Ascending aorta (tissue), 2 donors: ENCODE results near the gene HSDL2. TPM values are rescaled to one million over a fixed set of nuclear protein-coding genes. Genes with fewer than 3 reads are reported as not detected.

Experiments
- DNase-seq, 2 donors: peaks; one replicate each; pipeline ENCODE4 v3.0.0-alpha.2; 2019; ENCODE audit warnings: low spot score in 2 of 2
- H3K27ac ChIP-seq, 2 donors: fragments of 200-600 bp; sonication (generic); one replicate each; pipeline ENCODE4 v1.5.1; 2016 to 2017; ENCODE audit warnings: mild to moderate bottlenecking in 1 of 2
- H3K27me3 ChIP-seq: fragments of 200-600 bp; sonication (generic); one replicate; pipeline ENCODE4 v1.5.1; 2017
- H3K36me3 ChIP-seq, 2 donors: fragments of 200-600 bp; sonication (generic); one replicate each; pipeline ENCODE4 v1.5.1; 2016
- H3K4me1 ChIP-seq, 2 donors: fragments of 200-600 bp; sonication (generic); one replicate each; pipeline ENCODE4 v1.5.1; 2016 to 2017; ENCODE audit warnings: mild to moderate bottlenecking in 1 of 2
- H3K4me3 ChIP-seq, 2 donors: fragments of 200-600 bp; sonication (generic); one replicate each; pipeline ENCODE4 v1.5.1; 2016 to 2017; ENCODE audit warnings: mild to moderate bottlenecking in 1 of 2
- H3K9me3 ChIP-seq, 2 donors: fragments of 200-600 bp; sonication (generic); one replicate each; pipeline ENCODE4 v1.5.1; 2016
- intact Hi-C: fragments of 100-400 bp; cut with DNase I; formaldehyde crosslinking; loops from one replicate; pipeline ENCODE4 v1.15.1; 2023
- total RNA-seq: library from RNA; depleted of rRNA; stranded (reverse); fragments of >200 nt; gene quantifications from one replicate; pipeline ENCODE4 v1.1.0, GENCODE V29; 2016
- TF ChIP-seq, protein P1 (sequence below), 3 experiments: fragments of 200-600 bp in 2 of 3; fragments of 450-650 bp in 1 of 3; sonication (generic) in 2 of 3; IDR thresholded peaks; one replicate each; pipeline ENCODE4 v1.5.1; 2016 to 2019; ENCODE audit warnings: antibody characterized with exemption in 3 of 3, mild to moderate bottlenecking in 1 of 3, moderate library complexity in 1 of 3

The HSDL2 gene
- total RNA-seq, 1 donor from 2014 or later, result 18.6 TPM

- Histone ChIP-seq H3K27me3 (no peaks in the 10 kb centered on the region), H3K4me1 (no peaks in the 10 kb centered on the region), H3K27ac (no peak overlapping the region), H3K9me3 (peaks cover 0 to 3% of the 10 kb centered on the region in 2 donors), H3K4me3 (no peak overlapping the region), H3K36me3 (peaks cover 7 to 31% of the 10 kb centered on the region in 2 donors)
- intact Hi-C loops, result no loop called here
- DNase-seq, result no peak
- TF ChIP-seq, protein P1, sequence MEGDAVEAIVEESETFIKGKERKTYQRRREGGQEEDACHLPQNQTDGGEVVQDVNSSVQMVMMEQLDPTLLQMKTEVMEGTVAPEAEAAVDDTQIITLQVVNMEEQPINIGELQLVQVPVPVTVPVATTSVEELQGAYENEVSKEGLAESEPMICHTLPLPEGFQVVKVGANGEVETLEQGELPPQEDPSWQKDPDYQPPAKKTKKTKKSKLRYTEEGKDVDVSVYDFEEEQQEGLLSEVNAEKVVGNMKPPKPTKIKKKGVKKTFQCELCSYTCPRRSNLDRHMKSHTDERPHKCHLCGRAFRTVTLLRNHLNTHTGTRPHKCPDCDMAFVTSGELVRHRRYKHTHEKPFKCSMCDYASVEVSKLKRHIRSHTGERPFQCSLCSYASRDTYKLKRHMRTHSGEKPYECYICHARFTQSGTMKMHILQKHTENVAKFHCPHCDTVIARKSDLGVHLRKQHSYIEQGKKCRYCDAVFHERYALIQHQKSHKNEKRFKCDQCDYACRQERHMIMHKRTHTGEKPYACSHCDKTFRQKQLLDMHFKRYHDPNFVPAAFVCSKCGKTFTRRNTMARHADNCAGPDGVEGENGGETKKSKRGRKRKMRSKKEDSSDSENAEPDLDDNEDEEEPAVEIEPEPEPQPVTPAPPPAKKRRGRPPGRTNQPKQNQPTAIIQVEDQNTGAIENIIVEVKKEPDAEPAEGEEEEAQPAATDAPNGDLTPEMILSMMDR (IDR thresholded peaks at IDR 0.05), result no peak
Observed at GRCh38 chr9:112472996-112473395, 93.1 kb downstream of the HSDL2 start.

GRCh38 chr9:112473986-112474385 is 94.1 kb downstream of the HSDL2 start:
- peaks cover 0 to 9% of the 10 kb centered on the region in 2 donors for H3K9me3 ChIP-seq
- no peak for DNase-seq
- H3K27me3 ChIP-seq, result no peaks in the 10 kb centered on the region
- no peak overlapping the region for H3K4me3 ChIP-seq
- intact Hi-C loops, result no loop called here
- H3K4me1 ChIP-seq, result no peaks in the 10 kb centered on the region
- peaks cover 7 to 27% of the 10 kb centered on the region in 2 donors for H3K36me3 ChIP-seq
- no peak overlapping the region for H3K27ac ChIP-seq
- TF ChIP-seq, protein P1 (IDR thresholded peaks at IDR 0.05), result no peak

DNA sequence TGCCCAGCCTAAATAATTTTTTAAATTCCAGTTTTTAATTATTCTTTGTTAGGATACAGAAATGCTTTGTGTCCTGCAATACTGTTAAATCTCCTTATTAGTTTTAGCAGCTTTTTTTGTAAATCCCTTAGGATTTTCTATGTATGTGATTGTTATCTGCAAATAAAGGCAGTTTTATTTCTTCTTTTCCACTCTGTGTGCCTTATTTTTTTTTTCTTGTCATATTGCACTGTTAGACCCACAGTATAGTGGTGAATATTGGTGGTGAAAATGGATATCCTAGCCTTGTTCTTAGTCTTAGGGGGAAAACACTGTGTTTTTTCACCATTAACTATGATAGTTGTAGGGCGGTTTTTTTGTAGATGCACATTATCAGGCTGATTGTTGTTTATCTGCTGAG is 95.4 kb downstream of the HSDL2 start:
- Histone ChIP-seq H3K4me3 (no peak overlapping the region), H3K27me3 (no peaks in the 10 kb centered on the region), H3K4me1 (no peaks in the 10 kb centered on the region), H3K27ac (no peak overlapping the region), H3K9me3 (peaks cover 0 to 9% of the 10 kb centered on the region in 2 donors), H3K36me3 (peaks cover 7 to 27% of the 10 kb centered on the region in 2 donors)
- DNase-seq, result no peak
- TF ChIP-seq, protein P1 (IDR thresholded peaks at IDR 0.05), result no peak
- intact Hi-C loops, result no loop called here

DNA sequence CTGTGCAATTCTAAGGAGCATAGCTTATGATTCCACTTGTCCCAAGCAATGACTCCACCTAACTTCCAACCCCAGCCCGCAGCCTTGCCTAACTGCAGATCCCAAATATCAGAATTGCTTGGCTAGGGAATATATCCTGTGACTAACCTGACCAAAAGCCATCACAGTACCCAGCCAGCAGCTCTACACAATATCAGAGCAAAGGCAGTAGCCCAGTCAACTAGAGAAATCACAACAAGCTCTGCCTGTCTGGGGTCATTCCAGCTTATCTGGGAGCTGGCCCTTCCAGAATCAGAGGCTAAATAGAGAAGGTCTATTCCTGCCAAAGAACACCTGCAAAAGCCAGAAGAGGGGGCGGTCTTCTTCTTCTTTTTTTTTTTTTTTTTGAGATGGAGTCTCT is 97.4 kb downstream of the HSDL2 start:
- no peaks in the 10 kb centered on the region for H3K27me3 ChIP-seq
- H3K36me3 ChIP-seq, result peaks cover 0 to 17% of the 10 kb centered on the region in 2 donors
- TF ChIP-seq, protein P1 (IDR thresholded peaks at IDR 0.05), result no peak
- H3K4me1 ChIP-seq, result no peaks in the 10 kb centered on the region
- H3K27ac ChIP-seq, result no peak overlapping the region
- intact Hi-C loops, result no loop called here
- H3K9me3 ChIP-seq, result peaks cover 0 to 9% of the 10 kb centered on the region in 2 donors
- no peak for DNase-seq
- H3K4me3 ChIP-seq, result no peak overlapping the region

GRCh38 chr9:112479221-112479620 is 99.3 kb downstream of the HSDL2 start:
- Histone ChIP-seq H3K4me1 (no peaks in the 10 kb centered on the region), H3K4me3 (no peak overlapping the region), H3K36me3 (peaks cover 0 to 7% of the 10 kb centered on the region in 2 donors), H3K9me3 (peaks cover 0 to 9% of the 10 kb centered on the region in 2 donors), H3K27me3 (no peaks in the 10 kb centered on the region), H3K27ac (no peak overlapping the region)
- no peak for DNase-seq
- intact Hi-C loops, result no loop called here
- TF ChIP-seq, protein P1 (IDR thresholded peaks at IDR 0.05), result no peak

- intact Hi-C loops, result loop anchor here (5.0 kb wide), 4 partner anchors 37 to 333 kb away; partner anchors contain the start of genes PTBP3 and SNX30
- Histone ChIP-seq H3K27ac (no peak overlapping the region), H3K36me3 (no peaks in the 10 kb centered on the region), H3K4me3 (no peak overlapping the region), H3K27me3 (no peaks in the 10 kb centered on the region), H3K9me3 (no peaks in the 10 kb centered on the region), H3K4me1 (peaks cover 3 to 10% of the 10 kb centered on the region in 2 donors)
- no peak for DNase-seq
- TF ChIP-seq, protein P1 (IDR thresholded peaks at IDR 0.05), result no peak
Observed at GRCh38 chr9:112484607-112485006, 104.7 kb downstream of the HSDL2 start.
